OCI-M1 (cell line): ENCODE results near the gene ASCC1.

Experiments used
- DNase-seq: peaks from one replicate; lab custom pipeline; 2025; lab: John Stamatoyannopoulos, UW

Gene ASCC1

DNA sequence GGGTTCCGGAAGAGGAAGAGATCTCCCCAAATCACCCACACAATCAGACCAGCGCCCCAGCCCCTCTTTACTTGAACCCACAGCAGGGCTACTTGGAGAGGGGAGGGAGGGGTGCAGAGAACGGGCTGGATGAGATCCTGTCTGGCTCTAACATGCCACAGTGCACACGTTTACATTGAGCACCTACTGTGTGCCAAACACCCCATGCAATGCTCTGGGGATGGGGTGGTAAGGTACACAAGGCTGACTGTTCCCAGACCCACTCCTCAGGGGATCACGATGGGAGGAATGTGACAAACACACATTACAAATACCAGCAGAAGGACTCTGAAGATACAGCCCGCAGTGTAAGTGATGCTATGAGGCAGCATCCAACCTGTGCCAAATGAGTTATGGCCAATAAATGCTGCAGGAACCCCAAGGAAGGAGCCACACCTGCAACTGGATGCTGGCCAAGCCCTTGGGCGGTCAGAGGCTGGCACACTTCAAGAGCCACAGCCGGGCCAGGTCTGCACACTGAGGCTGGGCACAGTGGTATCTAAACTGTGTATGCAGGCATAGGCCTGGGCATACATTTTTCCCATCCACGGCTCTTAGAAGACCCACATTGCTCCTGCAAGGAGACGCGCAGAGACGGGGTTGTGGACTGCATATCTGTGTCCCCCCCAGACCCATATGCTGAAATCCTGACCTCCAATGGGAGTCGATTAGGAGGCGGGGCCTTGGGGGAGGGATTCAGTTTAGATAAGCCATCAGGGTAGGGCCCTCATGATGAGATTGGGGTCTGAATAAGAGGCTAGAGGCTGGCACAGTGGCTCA lies 134.1 kb downstream of the ASCC1 start:
- no peak for DNase-seq

DNA sequence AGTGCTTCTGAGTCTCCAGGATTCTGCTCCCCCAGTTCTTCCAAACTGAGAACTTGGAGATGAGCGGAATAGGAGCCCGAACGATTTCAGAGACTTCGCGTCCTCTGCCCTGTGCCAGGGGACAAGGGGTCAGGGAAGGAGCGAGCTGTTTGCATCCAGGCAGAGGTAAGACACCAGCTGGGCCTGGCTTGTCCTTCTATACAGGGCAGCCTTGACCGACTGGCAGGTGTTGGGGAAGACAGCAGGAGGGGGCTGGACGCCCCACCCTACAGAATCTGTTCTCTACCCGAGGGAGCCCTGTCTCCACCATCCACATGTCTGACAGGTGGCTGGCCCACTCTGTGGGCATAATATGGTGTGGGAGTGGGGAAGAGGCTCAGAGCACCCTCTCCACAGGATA lies 134.9 kb downstream of the ASCC1 start:
- no peak for DNase-seq

DNA sequence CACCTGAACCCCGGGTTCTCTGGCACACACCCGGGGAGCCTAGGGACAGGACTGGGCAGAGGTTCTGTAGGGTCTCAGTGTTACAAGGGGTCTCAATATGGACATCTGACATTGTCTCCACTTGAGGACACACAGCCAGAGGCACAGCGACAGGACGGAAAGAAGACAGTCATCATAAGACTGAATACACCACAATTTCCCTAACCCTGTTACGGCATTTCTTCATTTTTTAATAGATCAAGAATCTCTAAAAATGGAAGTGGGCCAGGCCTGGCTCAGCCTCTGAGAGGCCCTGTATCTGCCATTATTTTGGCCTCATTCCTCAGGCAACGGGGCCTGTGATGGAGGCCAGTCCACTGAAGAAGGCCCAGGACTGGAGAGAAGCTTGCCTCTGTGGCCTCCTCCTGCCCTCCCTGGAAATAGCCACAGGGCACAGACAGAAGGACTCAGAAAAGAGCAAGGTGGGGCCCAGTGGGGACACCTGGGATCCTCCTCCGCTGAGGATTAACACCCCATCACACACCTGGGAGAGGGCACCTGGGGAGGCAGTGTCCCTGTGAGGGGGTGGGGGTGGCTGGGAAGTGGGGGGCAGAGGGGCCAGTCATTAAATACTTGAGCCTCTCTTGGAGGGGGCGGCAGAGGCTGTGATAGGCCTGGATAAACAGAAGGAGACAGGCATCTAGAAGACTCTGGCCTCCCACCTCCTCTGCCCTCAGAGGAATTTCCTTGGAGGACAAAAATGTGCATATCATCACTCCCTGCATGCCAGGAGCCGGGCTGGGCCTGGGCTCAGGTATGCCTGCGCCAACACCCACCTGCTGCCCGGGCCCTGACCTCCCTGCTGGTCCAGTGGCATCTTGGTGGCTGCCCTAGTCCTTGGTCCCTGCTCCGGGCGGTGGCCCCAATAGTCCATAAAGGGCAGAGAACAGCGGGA lies 135.8 kb downstream of the ASCC1 start:
- no peak for DNase-seq

DNA sequence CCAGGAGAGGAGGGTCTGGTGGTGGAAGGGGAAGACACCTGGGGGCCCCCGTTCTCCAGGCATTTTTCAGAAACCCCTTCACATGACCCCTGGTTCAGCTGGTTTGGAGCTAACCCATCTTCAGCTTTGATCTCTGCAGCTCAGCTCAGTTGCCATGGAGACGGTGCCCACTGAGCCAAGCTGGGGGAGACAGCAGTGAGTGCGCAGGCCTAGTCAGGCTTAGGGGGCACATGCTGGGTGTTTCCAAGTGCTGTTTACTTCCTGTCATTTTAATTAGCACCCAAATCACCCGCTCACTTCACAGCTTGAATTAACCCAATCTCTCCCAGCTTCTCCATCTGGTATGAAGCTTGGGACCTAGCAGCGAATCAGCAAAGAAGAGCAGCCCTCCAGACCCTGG lies 136.7 kb downstream of the ASCC1 start:
- no peak for DNase-seq

DNA sequence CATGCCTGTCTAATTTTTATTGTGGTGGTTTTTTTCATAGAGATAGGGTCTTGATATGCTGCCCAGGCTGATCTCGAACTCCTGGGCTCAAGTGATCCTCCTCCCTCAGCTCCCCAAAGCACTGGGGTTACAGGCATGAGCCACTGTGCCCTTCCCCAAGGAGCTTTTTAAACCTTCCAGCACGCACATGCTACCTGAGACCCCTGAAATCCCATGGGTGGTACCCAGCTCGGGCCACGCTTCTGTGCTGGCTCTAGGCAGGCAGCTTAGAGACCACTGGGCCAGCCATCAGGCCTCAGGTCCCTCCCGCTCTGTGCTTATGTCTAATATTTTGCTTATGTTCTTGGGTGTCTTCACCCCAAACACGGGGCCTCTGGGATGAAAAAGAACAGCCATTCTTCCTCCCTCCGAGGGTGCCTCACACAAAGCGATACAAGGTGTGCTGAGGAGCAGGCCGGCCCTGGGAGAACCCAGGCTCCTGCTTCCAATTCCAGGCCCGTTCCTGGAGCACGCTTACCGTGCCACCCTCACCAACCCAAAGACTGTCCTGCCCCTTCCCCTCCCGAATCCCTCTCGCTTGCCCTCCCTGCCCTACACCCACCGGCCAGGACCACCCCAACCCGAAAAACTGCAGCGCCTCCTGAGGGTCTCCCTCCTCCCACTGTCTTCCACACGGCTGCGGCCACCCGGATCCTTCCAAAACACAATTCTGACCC lies 138.6 kb downstream of the ASCC1 start:
- DNase-seq: no peak

DNA sequence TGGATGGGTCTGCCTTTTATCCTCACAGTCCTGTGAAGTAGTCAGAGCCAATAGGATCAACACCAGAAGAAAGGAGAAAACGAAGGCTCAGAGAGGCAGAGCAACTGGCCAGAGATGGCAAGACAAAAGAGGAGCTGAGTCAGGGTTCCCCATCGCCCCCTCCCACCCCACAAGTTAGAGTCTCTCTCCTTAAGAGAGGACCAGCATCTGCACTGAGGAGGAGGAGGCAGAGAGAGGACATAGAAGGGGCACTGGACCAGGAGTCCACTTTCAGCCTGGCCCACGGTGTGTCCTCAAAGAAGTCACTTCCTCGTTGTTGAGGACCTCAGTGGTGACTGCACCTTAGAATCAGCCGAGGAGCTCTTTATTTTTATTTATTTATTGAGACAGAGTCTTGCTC lies 139.3 kb downstream of the ASCC1 start:
- no peak for DNase-seq

DNA sequence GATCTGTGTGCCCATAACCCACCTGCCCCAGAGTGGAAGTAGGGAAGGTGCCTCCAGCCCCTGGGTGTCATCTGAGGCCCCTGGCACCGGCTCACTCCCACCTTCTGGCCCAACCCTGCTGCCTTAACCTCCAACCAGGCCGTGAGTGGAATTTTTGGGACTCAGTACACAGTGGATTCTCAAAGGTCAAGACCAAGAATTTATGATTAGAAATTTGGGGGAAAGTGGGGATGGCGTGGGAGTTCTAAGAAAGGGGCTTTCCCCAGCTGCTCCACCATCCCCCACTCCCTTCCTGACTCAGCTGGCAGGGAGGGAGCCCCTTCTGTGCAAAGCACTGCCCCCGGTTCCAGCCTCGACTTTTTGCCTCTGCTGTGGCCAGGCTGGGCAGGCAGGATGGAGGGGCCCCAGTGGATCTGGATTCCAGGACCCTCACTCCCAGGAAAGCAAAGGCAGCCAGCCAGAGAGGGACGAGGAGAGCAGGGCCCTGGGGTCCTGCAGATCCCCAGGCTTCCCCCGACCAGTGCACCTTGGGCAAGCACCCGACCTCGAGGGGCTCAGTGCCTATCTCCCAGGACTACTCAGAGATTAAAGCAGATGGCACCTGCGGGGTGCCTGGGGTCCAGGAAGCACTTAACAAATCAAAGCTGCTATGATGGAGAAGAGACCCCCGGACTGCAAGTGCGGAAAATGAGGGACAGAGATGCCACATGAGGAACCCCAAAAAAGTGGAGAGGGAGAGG lies 140.5 kb downstream of the ASCC1 start:
- no peak for DNase-seq

DNA sequence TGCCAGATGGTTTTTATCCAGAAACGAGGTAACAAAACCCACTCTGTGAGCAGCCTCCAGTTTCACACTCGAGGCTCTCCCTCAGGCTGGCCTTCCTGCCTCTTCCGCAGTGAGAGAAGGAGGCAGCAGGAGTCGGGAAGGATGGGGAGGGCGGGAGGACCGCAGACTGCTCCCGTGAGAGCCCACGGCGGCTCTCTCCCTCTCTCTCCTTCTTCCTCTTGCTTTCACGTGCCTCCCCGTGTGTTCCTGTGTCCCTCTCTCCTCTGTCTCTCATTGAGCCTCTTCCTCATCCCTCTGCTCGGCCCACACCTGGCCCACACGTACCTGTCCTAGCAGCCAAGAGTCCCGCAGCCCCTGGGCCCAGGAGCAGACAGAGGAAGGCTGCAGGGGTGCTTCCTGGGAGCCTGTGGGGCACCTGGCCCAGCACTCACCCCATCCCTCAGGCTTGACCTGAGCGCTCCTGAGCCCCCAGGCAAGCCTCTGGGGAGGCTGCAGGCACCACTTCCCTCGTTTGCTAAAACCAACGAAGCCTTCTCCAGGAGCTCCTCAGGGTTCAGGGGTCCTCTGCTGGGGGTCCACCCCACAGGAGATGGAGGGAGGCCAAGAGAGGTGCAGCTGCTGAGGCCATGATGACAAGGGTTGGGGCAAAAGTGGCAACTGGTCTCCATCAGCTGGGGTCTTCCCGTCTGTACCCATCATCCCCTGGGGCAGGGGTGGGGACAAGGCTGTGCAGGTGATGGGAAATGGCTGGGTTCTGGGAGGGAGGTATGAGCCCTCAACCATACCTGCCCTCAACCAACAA lies 141.3 kb downstream of the ASCC1 start:
- no peak for DNase-seq

DNA sequence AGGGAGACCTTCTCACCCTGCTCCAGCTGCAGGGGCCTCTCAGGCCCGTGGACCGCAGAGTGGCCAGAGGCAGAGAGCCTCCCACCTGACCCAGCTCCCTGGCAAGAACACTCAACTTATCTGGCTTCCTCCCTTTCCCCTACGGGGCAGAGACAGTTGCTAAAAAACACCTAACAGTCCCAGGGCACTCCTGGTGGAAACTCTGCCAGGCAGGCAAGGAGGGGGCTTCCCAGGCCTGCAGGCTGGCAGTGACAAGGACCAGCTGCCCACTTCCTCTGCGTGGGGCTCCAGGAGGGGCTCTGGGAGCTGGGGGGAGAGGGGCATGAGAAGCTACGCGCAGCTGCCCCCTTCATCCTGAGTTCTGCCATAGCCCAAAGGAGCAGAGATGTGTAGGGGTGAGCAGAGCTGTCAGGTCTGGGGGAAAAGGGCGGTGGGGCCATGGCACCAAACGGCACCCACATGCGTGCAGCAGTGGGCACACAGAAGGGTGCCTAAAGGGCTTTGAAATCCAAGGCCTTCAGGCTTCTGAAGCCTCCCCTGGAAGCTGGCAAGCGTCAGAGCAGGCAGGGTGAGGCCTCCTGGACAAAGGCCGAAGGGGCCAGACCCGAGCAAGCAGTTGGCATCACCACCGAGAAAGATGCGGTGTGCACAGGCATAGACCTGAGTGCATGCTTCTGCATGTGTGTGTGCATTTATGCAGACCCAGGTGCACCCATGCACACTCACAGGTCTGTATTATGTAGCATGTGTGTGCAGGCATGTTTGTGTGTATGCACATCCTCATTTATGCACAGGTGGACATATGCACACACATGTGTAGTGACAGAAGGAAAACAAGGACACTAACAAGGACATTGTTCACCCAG lies 142.1 kb downstream of the ASCC1 start:
- no peak for DNase-seq

DNA sequence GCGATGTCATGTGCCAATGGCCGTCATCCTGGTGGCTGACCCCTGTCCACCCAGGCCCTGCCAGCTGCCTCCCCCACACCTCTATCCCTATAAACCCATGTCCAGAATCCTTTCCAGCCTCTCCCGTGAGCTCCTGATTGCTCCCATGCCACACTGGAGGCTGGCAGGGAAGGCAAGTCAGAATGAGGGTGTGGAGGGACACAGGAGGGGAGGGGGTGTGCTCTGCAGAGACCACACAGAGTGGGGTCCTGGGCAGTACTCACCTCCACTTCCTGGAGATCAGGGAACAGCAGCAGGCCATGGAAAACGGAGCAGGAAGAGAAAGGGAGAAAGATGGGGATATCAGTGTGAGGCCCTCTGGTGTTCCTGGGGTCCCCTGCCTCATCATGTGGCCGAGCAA lies 143.4 kb downstream of the ASCC1 start:
- no peak for DNase-seq

DNA sequence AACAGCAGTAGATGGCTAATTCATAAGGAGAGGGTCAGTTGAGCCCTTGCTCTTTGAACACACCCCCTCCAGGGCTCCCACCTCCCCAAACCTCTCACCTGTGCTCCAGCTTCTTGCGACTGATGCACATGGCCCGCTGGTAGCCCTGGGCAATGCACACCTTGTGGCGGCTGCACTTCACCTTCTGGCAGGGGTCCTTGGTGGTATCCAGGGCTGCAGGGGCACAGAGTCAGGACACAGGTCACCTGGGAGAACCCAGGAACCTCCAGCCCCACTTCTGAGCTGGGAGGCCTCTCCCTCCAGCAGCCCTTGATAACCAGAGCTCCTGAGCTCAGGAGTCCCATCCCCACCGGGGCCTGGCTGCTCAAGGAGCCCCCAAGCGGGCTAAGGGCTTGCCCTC lies 144.0 kb downstream of the ASCC1 start:
- no peak for DNase-seq

DNA sequence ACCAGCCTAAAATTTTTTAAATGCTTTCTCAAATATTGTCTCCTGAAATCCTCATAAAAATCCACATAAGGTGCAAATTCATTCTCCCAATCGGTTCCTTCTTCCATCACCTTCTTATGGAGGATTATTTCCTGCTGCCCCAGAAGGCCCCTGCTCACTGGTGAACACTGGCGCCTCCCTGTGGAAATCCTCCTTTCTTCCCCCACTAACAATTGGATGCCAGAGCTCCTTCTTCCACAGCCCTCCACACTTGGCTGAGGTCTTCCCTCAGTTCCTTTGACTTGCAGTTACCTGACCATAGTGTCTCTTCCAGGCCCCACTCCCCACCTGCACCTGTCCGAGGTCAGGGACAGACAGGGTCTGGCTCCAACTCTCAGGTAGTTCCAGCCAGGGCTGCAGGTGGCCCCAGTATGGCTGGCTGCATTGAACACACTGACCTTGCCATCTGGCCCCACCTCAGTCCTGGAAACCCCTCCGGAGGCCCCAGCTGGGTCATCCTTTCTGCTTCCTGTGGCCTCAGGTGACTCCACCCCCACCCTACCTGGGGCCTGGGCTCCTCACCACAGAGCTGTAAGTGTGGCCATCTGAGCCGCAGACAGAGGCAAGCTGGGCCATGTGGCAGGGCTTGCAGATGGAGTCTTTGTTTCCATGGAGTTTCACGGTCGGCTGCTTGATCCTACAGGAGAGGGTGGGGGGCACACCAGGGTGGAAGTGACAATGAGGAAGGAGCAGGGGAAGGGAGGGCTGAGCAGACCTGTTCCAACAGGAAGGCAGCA lies 146.1 kb downstream of the ASCC1 start:
- DNase-seq: peak; percentile 37

DNA sequence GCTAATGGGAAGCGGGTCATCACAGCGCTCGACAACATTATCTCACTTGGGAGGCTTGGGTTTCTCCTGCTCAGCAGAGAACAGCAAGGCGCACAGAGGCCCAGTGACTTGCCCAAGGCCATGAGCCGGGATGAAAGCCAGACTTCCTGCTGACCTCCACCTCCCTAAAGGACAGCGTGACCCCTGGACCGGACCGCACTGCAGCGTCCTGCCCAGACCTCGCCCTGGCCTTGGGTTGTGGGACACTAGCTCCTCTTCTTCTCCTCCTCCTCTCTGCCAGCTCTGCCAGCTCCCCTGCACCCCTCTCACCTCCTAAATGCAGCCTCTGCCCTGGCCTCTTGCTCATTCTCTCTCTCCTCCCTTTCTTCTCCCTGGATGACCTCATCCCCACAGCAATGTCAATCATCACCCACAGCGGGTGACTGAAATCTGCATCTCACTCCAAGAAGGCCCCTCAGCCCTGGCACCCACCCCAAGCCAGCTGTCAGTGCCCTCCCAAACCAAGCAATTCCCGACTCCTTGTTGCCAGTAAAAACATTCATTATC lies 147.1 kb downstream of the ASCC1 start:
- no peak for DNase-seq

DNA sequence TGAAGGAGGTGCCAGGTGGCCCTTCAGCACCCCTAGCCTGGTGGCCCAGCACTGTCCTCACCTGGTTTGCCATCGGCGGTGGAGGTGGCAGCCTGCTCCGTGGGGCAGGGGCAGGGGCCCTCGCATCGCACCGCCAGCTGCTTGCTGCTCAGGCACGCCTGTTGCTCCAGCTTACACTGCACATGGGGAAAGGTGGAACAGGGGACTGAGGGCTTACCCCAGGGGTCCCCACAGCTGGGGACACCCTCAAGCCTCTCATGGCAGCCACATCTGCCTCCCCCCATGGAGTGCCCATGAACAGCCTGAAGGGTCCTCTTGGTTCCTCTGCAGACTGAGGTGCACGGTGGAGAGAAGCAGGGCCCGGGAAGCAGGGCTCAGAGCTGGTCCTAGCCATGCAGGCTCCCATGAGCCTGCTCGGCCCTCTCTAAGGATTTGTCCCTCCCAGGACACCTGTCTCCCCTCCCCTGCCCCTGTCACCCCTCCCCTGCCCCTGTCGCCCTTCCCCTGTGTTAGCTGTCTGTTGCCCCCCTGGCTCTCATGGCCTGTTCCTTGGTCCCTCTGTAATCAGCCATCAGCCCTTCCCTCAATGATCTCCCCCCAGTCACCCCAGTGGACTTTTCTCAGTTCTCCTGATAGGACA lies 147.8 kb downstream of the ASCC1 start:
- DNase-seq: no peak

DNA sequence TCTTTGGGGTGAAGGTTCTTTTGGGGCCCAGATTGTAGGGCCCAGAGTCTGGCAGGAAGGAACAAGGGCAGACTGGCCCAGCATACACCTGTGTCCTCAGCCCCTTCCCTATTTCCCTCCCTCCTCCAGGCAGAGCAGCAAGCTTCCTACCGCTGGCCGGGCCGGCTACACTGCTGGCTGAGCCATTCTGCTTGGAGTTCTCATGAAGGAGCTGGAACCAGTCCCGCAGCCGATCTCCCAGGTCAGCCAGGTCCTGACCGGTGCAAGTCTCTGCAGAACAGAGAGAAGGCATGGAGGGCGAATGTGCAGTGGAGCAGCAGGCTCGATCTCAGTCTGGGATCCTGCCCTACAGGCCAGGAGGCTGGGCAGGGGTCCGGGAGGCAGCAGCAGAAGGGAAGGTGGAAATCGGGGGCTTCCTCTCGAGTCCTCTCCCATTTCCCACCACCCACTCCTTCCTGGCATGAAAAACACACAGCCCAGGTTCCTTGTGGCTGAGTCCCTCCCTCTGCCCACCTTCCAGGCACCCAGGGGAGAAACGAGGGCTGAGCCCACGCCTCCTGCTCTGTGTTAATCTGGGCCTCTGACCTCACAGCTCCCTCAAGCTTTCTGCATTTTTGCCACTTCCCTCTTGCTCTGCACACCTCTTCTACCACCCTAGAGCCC lies 148.5 kb downstream of the ASCC1 start:
- no peak for DNase-seq

DNA sequence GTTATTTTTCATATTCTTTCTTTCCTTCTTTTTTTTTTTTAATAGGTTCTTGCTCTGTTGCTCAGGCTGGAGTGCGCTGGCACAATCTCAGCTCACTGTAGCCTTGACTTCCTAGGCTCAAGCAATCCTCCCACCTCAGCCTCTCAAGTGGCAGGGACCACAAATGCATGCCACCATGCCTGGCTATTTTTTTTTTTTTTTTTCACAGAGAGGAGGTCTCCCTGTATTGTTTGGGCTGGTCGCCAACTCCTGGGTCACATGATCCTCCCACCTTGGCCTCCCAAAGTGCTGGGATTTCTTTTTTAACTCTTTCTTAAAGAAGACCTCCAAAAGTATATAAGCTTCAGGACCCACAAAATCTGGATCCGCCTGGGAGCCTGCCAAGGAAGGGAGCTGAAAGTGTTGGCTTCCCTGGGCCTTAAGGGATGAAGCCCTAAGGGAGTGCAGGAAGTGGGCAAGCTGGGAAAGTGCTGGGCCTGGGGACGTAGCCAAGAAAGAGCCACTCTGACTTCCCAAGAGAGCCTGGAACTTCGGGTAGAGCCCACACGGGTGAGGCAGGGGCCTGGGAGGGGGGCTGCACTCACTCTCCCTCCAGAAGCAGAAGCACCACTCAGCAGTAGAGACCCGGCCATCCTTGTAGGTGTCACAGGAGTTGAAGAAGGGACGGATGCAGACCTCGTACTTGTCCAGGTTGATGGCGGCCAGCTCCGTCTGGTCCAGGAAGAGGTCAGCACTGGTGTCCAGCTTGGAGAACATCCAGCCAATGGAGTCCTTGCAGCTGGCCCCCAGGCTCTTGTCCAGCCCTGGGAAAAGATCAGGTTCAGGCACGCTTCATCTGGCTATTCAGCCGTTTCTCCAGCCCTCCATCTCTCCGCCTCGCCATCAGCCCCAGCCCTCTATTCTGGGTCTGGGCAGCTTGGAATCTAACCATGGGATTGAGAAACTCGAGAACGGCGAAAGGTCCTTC lies 149.5 kb downstream of the ASCC1 start:
- no peak for DNase-seq
